Neural progenitor cell (in vitro differentiated cells): ENCODE data around the gene CTSK.

Source experiments
- CTCF ChIP-seq: fragments of 200-600 bp; sonication (generic); IDR thresholded peaks from 2 replicates; pipeline ENCODE4 v1.5.1; 2017; ENCODE audit warnings: antibody characterized with exemption, mild to moderate bottlenecking
- EZH2phosphoT487 ChIP-seq: fragments of 200-600 bp; sonication (generic); IDR thresholded peaks from 2 replicates; pipeline ENCODE4 v1.6.1; 2017; ENCODE audit warnings: antibody characterized with exemption

- TF ChIP-seq CTCF = no peak
- no peak for TF ChIP-seq EZH2phosphoT487
Measured at GRCh38 chr1:150808121-150808520, at the start of gene CTSK.
